GM12878 (cell line): ENCODE measurements around the gene PFKP. TPM values are rescaled to one million over a fixed set of nuclear protein-coding genes. Genes with fewer than 3 reads are reported as not detected.

Source experiments
- ATAC-seq: fragments of 200-7000 bp; cut with Tn5 transposase; 3 replicates; pipeline ENCODE4 v1.9.1; 2020; ENCODE audit warnings: mild to moderate bottlenecking, moderate library complexity
- BruUV-seq: library from RNA; stranded (reverse); fragments of 400-500 nt; replicated peaks from 2 replicates; lab custom pipeline; 2021; lab: Mats Ljungman, UMichigan
- CTCF ChIA-PET: fragments of 300-600 bp; sonication (Branson Sonifier 250); formaldehyde crosslinking; extraction: SDS; loops from one replicate; lab custom pipeline; 2021; ENCODE audit warnings: inconsistent platforms; lab: Yijun Ruan, JAX
- POLR2A ChIA-PET: fragments of 350-600 bp; formaldehyde crosslinking; extraction: SDS; loops from one replicate; lab custom pipeline; 2021; ENCODE audit warnings: inconsistent platforms; lab: Charles Lee
- RAD21 ChIA-PET: fragments of 300-600 bp; sonication (Branson Sonifier 250); formaldehyde crosslinking; loops from one replicate; lab custom pipeline; 2023; ENCODE audit warnings: antibody characterized with exemption; ENCODE audit not compliant: unreplicated experiment; lab: Charles Lee
- SMC1A ChIA-PET: fragments of 300-600 bp; sonication (Branson Sonifier 250); formaldehyde crosslinking; loops from one replicate; lab custom pipeline; 2023; ENCODE audit not compliant: unreplicated experiment, uncharacterized antibody; lab: Charles Lee
- DNase-seq: peaks from one replicate; pipeline ENCODE4 v3.0.0-alpha.2; 2011; ENCODE audit warnings: low read depth, low spot score
- FAIRE-seq: peaks from 3 replicates; lab custom pipeline; 2011; peaks lifted over from hg19 to GRCh38; lab: Jason Lieb, UNC
- H2AFZ ChIP-seq: 2 replicates; pipeline ENCODE4 v1.6.0; 2011; ENCODE audit warnings: low read depth, low read length, control low read depth; ENCODE audit not compliant: control insufficient read depth
- H3K27ac ChIP-seq: 2 replicates; pipeline ENCODE4 v1.5.1; 2011; ENCODE audit warnings: control low read depth; ENCODE audit not compliant: control insufficient read depth, insufficient read depth
- H3K27me3 ChIP-seq, 2 experiments: replicated peaks in 1 of 2; 2 replicates each; pipeline versions ENCODE4 v1.6.0 to v1.6.1; 2011; ENCODE audit warnings: low read length in 1 of 2; ENCODE audit not compliant: control insufficient read depth in 2 of 2, insufficient read depth in 2 of 2
- H3K36me3 ChIP-seq, 2 experiments: 2 replicates each; pipeline ENCODE4 v1.5.1; 2011; ENCODE audit warnings: low read length in 1 of 2; ENCODE audit not compliant: control insufficient read depth in 2 of 2, insufficient read depth in 2 of 2
- H3K4me1 ChIP-seq: 2 replicates; pipeline ENCODE4 v1.6.1; 2011; ENCODE audit warnings: mild to moderate bottlenecking, low read length, moderate library complexity, mixed read lengths; ENCODE audit not compliant: control insufficient read depth, insufficient read depth
- H3K4me2 ChIP-seq: 2 replicates; pipeline ENCODE4 v1.6.0; 2011; ENCODE audit warnings: control low read depth; ENCODE audit not compliant: control insufficient read depth, insufficient read depth
- H3K4me3 ChIP-seq: fragments of 200-600 bp; sonication (generic); 2 replicates; pipeline ENCODE4 v1.5.1; 2016
- H3K79me2 ChIP-seq: 2 replicates; pipeline ENCODE4 v1.6.0; 2011; ENCODE audit warnings: low read length; ENCODE audit not compliant: control insufficient read depth, insufficient read depth
- H3K9ac ChIP-seq: 2 replicates; pipeline ENCODE4 v1.8.0; 2011; ENCODE audit warnings: low read length, control low read depth, mixed read lengths; ENCODE audit not compliant: control insufficient read depth, insufficient read depth
- H3K9me3 ChIP-seq: replicated peaks from 3 replicates; pipeline ENCODE4 v1.5.1; 2011; ENCODE audit warnings: mild to moderate bottlenecking, low read length; ENCODE audit not compliant: control insufficient read depth, insufficient read depth
- H4K20me1 ChIP-seq: 2 replicates; pipeline ENCODE4 v1.6.0; 2011; ENCODE audit not compliant: control insufficient read depth, insufficient read depth
- EZH2 ChIP-seq: IDR thresholded peaks from 2 replicates; pipeline ENCODE4 v1.6.1; 2012; ENCODE audit warnings: low read depth, mild to moderate bottlenecking, control low read depth, inconsistent platforms, low read length, borderline replicate concordance; ENCODE audit not compliant: control insufficient read depth
- HDAC6 ChIP-seq: fragments of 200-600 bp; sonication (generic); IDR thresholded peaks from one replicate; pipeline ENCODE4 v1.8.0; 2017; ENCODE audit warnings: antibody characterized with exemption; ENCODE audit not compliant: unreplicated experiment
- KDM1A ChIP-seq: fragments of 200-600 bp; sonication (generic); IDR thresholded peaks from 2 replicates; pipeline ENCODE4 v1.6.1; 2016; ENCODE audit warnings: borderline replicate concordance
- MYB ChIP-seq: fragments of 150-350 bp; IDR thresholded peaks from 2 replicates; pipeline ENCODE4 v1.6.1; 2014; ENCODE audit warnings: mild to moderate bottlenecking, low read depth, low read length, borderline replicate concordance
- NFYA ChIP-seq: IDR thresholded peaks from 2 replicates; pipeline ENCODE4 v1.6.1; 2011; ENCODE audit warnings: low read depth, mild to moderate bottlenecking, low read length, improper control_type of control experiment, borderline replicate concordance
- PAX8 ChIP-seq: fragments of 450-650 bp; IDR thresholded peaks from 2 replicates; pipeline ENCODE4 v1.6.1; 2017; ENCODE audit warnings: mild to moderate bottlenecking, moderate library complexity
- POLR2AphosphoS2 ChIP-seq: IDR thresholded peaks from 2 replicates; pipeline ENCODE4 v1.6.1; 2011; ENCODE audit warnings: low read depth, mild to moderate bottlenecking, low read length, improper control_type of control experiment, moderate library complexity
- POU2F2 ChIP-seq: IDR thresholded peaks from 3 replicates; pipeline ENCODE4 v1.6.1; 2011; ENCODE audit warnings: low read depth, mild to moderate bottlenecking, low read length, borderline replicate concordance
- SMAD5 ChIP-seq: IDR thresholded peaks from 2 replicates; pipeline ENCODE4 v1.6.1; 2016; ENCODE audit warnings: antibody characterized with exemption, low read depth
- SMARCA5 ChIP-seq: fragments of 450-650 bp; IDR thresholded peaks from 2 replicates; pipeline ENCODE4 v1.6.1; 2017; ENCODE audit warnings: mild to moderate bottlenecking
- SP1 ChIP-seq: IDR thresholded peaks from one replicate; pipeline ENCODE4 v1.6.1; 2011; ENCODE audit warnings: low read depth, low read length
- TBL1XR1 ChIP-seq: IDR thresholded peaks from 2 replicates; pipeline ENCODE4 v1.6.1; 2012; ENCODE audit warnings: low read depth, low read length, improper control_type of control experiment
- ZBED1 ChIP-seq: IDR thresholded peaks from 2 replicates; pipeline ENCODE4 v1.6.1; 2016; ENCODE audit warnings: borderline replicate concordance
- ZBTB11 ChIP-seq: fragments of 450-650 bp; formaldehyde crosslinking; IDR thresholded peaks from 2 replicates; pipeline ENCODE4 v1.5.0; 2022; ENCODE audit warnings: mild to moderate bottlenecking, missing genetic modification characterization
- ZBTB33 ChIP-seq: fragments of 450-650 bp; IDR thresholded peaks from 2 replicates; pipeline ENCODE4 v1.6.1; 2017; ENCODE audit warnings: mild to moderate bottlenecking
- WGBS: methylation state at CpG from one replicate; pipeline ENCODE4 v1.1.6; 2016; ENCODE audit warnings: low lambda C conversion rate; ENCODE audit not compliant: insufficient replicate concordance, insufficient coverage; ENCODE audit errors: missing lambda C conversion rate; 5-methylcytosine and 5-hydroxymethylcytosine counted together
- in situ Hi-C: fragments of 300-500 bp; cut with MboI; formaldehyde crosslinking; loops from 9 replicates; pipeline ENCODE4 v1.14.3; 2018; ENCODE audit warnings: mixed read lengths
- intact Hi-C: fragments of 100-400 bp; cut with micrococcal nuclease; formaldehyde crosslinking; loops from one replicate; pipeline ENCODE4 v1.14.2; 2022; ENCODE audit not compliant: unreplicated experiment
- polyA plus RNA-seq, 11 experiments: library from polyadenylated mRNA; depleted of rRNA in 4 of 11; unstranded in 6 of 11; stranded (reverse) in 5 of 11; fragments of >200 nt; fragmentation: Nextera tagmentation in 4 of 11; fragmentation: Illumina TruSeq in 1 of 11; extraction: Ambion mirVana in 4 of 11; extraction: Trizol in 1 of 11; gene quantifications; 1 replicate in 1 of 11; 2 replicates in 10 of 11; pipeline versions ENCODE4 v1.2.1 to v1.2.3, GENCODE V29; 2011 to 2016; ENCODE audit warnings: inconsistent platforms in 2 of 11, missing spikeins in 2 of 11, low read depth in 1 of 11
- total RNA-seq, 4 experiments: library from RNA; depleted of rRNA in 3 of 4; stranded (reverse); fragments of >200 nt in 3 of 4; fragmentation: Illumina TruSeq in 1 of 4; extraction: Trizol in 1 of 4; gene quantifications; 2 replicates each; pipeline versions ENCODE4 v1.2.1 to v1.2.3, GENCODE V29; 2013 to 2021
- TF ChIP-seq, protein P1 (sequence below): IDR thresholded peaks from 2 replicates; pipeline ENCODE4 v1.6.1; 2012; ENCODE audit warnings: low read length, inconsistent platforms
- TF ChIP-seq, protein P2 (sequence below): fragments of 450-650 bp; IDR thresholded peaks from 2 replicates; pipeline ENCODE4 v1.6.1; 2017; ENCODE audit warnings: antibody characterized with exemption, mild to moderate bottlenecking, moderate library complexity

The PFKP gene
- total and polyA plus RNA-seq, 10 of the 15 experiments (the other 5 are each of a cell fraction or from before 2014, with no cell fraction given), result 27.0 to 145 (median 95.7) TPM

DNA sequence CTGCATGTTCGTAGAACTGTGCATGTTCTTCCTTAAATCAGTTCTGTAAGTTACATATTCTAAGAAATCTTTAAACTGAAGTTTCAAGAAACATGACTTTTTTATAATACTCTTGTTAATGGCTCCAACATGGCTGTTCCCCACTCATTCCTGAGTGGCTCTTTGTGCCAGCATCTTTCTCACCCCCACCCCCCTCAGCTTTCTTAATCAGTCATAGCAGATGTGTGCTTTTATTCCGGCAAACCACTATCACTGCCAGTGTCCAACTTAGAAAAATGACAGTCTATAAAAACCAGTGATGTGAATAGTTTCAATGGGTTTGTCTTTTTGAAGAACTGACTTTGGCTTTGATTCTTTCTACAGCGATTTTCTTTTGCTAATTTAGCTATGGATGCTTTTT is 67.7 kb downstream of the PFKP start:
- no TSS peak for BruUV-seq
- no peak for DNase-seq
- Histone ChIP-seq H3K36me3 (peaks cover 25 to 70% of the 10 kb centered on the region in 2 experiments), H3K9me3 (no peaks in the 10 kb centered on the region), H2AFZ (no peak overlapping the region), H3K9ac (no peak overlapping the region), H3K4me3 (no peak overlapping the region), H3K4me2 (no peak overlapping the region), H4K20me1 (no peaks in the 10 kb centered on the region), H3K27ac (no peak overlapping the region), H3K79me2 (no peaks in the 10 kb centered on the region), H3K27me3 (no peaks in the 10 kb centered on the region), H3K4me1 (no peaks in the 10 kb centered on the region)
- FAIRE-seq, result no peak
- no peak for ATAC-seq
- intact Hi-C loops (no loop called here), in situ Hi-C loops (no loop called here)
- ChIA-PET POLR2A (no interaction called here), RAD21 (no interaction called here), CTCF (interaction anchor here (1.3 kb wide), 1 partner anchor 9 kb away, joined by 3 read pairs; no protein-coding TSS in a partner anchor), SMC1A (no interaction called here)
- WGBS, result 64% methylated on average over 3 of the region's 3 CpGs
- TF ChIP-seq ZBTB33, result no peak
- TF ChIP-seq POU2F2, result no peak
- no peak for TF ChIP-seq HDAC6
- no peak for TF ChIP-seq MYB
- TF ChIP-seq SP1, result no peak
- no peak for TF ChIP-seq SMARCA5
- no peak for TF ChIP-seq KDM1A
- no peak for TF ChIP-seq POLR2AphosphoS2
- no peak for TF ChIP-seq TBL1XR1
- no peak for TF ChIP-seq SMAD5
- TF ChIP-seq, protein P1, sequence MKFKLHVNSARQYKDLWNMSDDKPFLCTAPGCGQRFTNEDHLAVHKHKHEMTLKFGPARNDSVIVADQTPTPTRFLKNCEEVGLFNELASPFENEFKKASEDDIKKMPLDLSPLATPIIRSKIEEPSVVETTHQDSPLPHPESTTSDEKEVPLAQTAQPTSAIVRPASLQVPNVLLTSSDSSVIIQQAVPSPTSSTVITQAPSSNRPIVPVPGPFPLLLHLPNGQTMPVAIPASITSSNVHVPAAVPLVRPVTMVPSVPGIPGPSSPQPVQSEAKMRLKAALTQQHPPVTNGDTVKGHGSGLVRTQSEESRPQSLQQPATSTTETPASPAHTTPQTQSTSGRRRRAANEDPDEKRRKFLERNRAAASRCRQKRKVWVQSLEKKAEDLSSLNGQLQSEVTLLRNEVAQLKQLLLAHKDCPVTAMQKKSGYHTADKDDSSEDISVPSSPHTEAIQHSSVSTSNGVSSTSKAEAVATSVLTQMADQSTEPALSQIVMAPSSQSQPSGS, result no peak
- TF ChIP-seq PAX8, result no peak
- TF ChIP-seq, protein P2, sequence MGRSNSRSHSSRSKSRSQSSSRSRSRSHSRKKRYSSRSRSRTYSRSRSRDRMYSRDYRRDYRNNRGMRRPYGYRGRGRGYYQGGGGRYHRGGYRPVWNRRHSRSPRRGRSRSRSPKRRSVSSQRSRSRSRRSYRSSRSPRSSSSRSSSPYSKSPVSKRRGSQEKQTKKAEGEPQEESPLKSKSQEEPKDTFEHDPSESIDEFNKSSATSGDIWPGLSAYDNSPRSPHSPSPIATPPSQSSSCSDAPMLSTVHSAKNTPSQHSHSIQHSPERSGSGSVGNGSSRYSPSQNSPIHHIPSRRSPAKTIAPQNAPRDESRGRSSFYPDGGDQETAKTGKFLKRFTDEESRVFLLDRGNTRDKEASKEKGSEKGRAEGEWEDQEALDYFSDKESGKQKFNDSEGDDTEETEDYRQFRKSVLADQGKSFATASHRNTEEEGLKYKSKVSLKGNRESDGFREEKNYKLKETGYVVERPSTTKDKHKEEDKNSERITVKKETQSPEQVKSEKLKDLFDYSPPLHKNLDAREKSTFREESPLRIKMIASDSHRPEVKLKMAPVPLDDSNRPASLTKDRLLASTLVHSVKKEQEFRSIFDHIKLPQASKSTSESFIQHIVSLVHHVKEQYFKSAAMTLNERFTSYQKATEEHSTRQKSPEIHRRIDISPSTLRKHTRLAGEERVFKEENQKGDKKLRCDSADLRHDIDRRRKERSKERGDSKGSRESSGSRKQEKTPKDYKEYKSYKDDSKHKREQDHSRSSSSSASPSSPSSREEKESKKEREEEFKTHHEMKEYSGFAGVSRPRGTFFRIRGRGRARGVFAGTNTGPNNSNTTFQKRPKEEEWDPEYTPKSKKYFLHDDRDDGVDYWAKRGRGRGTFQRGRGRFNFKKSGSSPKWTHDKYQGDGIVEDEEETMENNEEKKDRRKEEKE, result no peak
- TF ChIP-seq EZH2, result no peak
- TF ChIP-seq ZBED1, result no peak
- TF ChIP-seq ZBTB11 (CRISPR knock-in tag), result no peak
- TF ChIP-seq NFYA, result no peak
